ENCODE data around the gene ASB14.

DNA sequence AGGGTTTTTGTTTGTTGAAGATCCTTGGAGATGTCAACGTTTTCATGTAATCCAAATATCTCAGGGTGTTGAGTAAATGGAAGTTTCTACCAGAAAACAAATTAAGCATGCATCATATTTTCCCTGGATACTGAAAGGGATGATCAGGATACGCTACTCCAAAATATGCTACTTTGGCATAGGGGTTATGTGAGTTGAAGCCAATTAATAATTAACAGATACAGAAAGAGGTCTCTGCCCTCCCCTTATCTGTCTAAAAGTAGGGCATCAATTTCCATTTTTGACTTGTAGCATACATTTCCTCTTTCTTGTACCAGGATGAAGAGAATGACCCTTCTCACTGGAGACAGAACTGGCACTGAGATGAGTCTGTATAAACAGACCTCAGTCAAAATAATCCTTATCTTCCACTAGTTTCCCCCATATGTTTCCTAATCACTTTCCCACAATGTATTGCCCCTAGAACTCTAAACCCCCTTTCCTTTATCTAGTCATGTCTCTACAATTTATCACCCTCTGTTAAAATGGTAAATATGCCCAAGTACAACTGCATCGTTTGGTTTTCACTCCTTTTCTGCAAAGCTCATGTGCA, 17.4 kb upstream of the ASB14 start:
- TF ChIP-seq, protein P1, sequence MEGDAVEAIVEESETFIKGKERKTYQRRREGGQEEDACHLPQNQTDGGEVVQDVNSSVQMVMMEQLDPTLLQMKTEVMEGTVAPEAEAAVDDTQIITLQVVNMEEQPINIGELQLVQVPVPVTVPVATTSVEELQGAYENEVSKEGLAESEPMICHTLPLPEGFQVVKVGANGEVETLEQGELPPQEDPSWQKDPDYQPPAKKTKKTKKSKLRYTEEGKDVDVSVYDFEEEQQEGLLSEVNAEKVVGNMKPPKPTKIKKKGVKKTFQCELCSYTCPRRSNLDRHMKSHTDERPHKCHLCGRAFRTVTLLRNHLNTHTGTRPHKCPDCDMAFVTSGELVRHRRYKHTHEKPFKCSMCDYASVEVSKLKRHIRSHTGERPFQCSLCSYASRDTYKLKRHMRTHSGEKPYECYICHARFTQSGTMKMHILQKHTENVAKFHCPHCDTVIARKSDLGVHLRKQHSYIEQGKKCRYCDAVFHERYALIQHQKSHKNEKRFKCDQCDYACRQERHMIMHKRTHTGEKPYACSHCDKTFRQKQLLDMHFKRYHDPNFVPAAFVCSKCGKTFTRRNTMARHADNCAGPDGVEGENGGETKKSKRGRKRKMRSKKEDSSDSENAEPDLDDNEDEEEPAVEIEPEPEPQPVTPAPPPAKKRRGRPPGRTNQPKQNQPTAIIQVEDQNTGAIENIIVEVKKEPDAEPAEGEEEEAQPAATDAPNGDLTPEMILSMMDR (IDR thresholded peaks at IDR 0.05; ENCODE audit: low read length) = no peak
- no peak for TF ChIP-seq EZH2 (optimal IDR thresholded peaks at IDR 0.05; ENCODE audit: low read depth, low read length)

All from MM.1S (cell line).